Lower leg skin (tissue), 3 donors: Measurements from ENCODE around the gene SKI.

Experiments used
- POLR2A ChIP-seq, 2 donors: fragments of 450-650 bp; IDR thresholded peaks; one replicate each; pipeline ENCODE4 v1.6.1; 2016 to 2017; ENCODE audit warnings: antibody characterized with exemption in 2 of 2, mild to moderate bottlenecking in 1 of 2, moderate library complexity in 1 of 2
- TF ChIP-seq, protein P1 (sequence below), 3 donors: fragments of 450-650 bp; IDR thresholded peaks; one replicate each; pipeline ENCODE4 v1.5.1; 2016; ENCODE audit warnings: antibody characterized with exemption in 3 of 3, mild to moderate bottlenecking in 3 of 3, moderate library complexity in 2 of 3

DNA sequence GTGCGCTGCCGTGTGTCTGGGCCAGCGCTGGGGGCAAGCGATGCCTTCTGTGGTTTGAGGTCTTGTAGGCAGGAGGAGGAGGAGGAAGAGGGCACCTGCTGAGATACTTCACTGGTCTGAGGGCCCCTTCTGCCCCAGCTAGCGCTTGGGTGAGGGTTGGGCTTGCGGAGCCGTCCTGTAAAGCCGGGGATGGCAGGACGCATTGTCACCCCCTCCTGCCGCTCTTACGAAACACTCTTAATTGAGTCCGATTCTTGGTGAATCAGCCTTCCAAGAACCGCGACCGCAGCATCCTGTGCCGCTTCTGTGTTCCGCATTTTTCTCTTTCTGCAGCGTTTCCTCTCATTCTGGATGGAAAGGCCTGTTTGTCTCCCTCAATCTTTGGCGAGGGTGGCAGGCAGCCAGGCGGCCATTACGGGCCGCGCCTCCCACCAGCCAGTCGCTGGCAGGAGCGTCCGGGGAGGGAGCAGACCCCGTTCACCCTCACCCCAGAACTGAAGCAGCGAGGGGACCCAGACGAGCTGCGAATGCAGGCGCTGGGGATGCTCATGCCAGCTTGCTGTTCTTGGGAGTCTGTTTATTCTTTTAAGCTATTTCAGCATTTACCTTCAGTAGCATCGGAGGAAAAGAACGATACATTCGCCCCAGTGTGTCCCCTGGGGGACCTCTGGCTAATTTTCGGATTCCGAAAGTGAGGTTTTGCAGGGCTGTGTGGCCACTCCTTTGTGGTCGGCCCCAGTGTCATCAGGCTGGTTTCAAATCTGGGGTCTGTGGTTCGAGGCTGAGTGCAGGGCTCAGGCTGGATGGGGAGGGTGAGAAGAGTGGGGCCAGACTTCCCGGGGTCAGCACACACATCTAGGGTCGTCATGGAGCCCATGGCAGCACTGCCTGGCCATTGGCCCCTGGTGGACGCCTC is 62.7 kb downstream of the SKI start:
- TF ChIP-seq, protein P1, sequence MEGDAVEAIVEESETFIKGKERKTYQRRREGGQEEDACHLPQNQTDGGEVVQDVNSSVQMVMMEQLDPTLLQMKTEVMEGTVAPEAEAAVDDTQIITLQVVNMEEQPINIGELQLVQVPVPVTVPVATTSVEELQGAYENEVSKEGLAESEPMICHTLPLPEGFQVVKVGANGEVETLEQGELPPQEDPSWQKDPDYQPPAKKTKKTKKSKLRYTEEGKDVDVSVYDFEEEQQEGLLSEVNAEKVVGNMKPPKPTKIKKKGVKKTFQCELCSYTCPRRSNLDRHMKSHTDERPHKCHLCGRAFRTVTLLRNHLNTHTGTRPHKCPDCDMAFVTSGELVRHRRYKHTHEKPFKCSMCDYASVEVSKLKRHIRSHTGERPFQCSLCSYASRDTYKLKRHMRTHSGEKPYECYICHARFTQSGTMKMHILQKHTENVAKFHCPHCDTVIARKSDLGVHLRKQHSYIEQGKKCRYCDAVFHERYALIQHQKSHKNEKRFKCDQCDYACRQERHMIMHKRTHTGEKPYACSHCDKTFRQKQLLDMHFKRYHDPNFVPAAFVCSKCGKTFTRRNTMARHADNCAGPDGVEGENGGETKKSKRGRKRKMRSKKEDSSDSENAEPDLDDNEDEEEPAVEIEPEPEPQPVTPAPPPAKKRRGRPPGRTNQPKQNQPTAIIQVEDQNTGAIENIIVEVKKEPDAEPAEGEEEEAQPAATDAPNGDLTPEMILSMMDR (IDR thresholded peaks at IDR 0.05) = no peak
- no peak for TF ChIP-seq POLR2A (IDR thresholded peaks at IDR 0.05)
